Heart left ventricle (tissue), 16 donors: ENCODE data around the gene SLX4IP. TPM values are rescaled to one million over a fixed set of nuclear protein-coding genes. Genes with fewer than 3 reads are reported as not detected.
"Not testable (repeated sequence)": the region's sequence is repeated elsewhere in the genome, so short reads cannot be mapped to it uniquely, and the experiment has no call there.

Experiments used
- ATAC-seq, 4 donors: fragments of 200-7000 bp; cut with Tn5 transposase; one replicate each; pipeline ENCODE4 v1.9.1; 2020 to 2022; ENCODE audit warnings: moderate library complexity in 4 of 4, mild to moderate bottlenecking in 3 of 4, moderate number of reproducible peaks in 1 of 4
- DNase-seq, 5 donors: peaks; one replicate each; pipeline ENCODE4 v3.0.0-alpha.2; 2020
- H3K27ac ChIP-seq, 12 donors: fragments of 200-600 bp; sonication (generic) in 4 of 12; one replicate each; pipeline versions ENCODE4 v1.5.0 to v1.8.0; 2016 to 2022; ENCODE audit warnings: mild to moderate bottlenecking in 2 of 12
- H3K27me3 ChIP-seq, 9 donors: fragments of 200-600 bp; sonication (generic) in 2 of 9; one replicate each; pipeline versions ENCODE4 v1.5.1 to v1.8.0; 2016 to 2022; ENCODE audit warnings: mild to moderate bottlenecking in 3 of 9
- H3K36me3 ChIP-seq, 9 donors: fragments of 200-600 bp; sonication (generic) in 2 of 9; one replicate each; pipeline versions ENCODE4 v1.5.0 to v1.8.0; 2018 to 2022; ENCODE audit warnings: mild to moderate bottlenecking in 2 of 9
- H3K4me1 ChIP-seq, 12 donors: fragments of 200-600 bp; sonication (generic) in 4 of 12; one replicate each; pipeline versions ENCODE4 v1.5.0 to v1.8.0; 2016 to 2022; ENCODE audit warnings: mild to moderate bottlenecking in 3 of 12
- H3K4me3 ChIP-seq, 12 donors: fragments of 200-600 bp; sonication (generic) in 4 of 12; one replicate each; pipeline versions ENCODE4 v1.5.0 to v1.8.0; 2017 to 2022; ENCODE audit warnings: mild to moderate bottlenecking in 9 of 12, moderate library complexity in 4 of 12
- H3K9me3 ChIP-seq, 12 donors: fragments of 200-600 bp; sonication (generic) in 4 of 12; one replicate each; pipeline versions ENCODE4 v1.5.0 to v1.8.0; 2016 to 2022; ENCODE audit warnings: mild to moderate bottlenecking in 1 of 12
- POLR2A ChIP-seq, 2 donors: fragments of 450-650 bp; IDR thresholded peaks; one replicate each; pipeline ENCODE4 v1.6.1; 2017; ENCODE audit warnings: antibody characterized with exemption in 2 of 2, mild to moderate bottlenecking in 2 of 2, moderate library complexity in 2 of 2
- WGBS, 4 donors: extraction: QIAGEN DNeasy Blood & Tissue Kit in 2 of 4; methylation state at CpG; one replicate each; pipeline versions ENCODE4 v1.1.5 to v1.1.7; 2013 to 2018; 5-methylcytosine and 5-hydroxymethylcytosine counted together
- intact Hi-C, 10 donors: fragments of 100-400 bp; cut with DNase I; formaldehyde crosslinking; loops; one replicate each; pipeline versions ENCODE4 v1.11.1 to v1.14.2; 2022
- polyA plus RNA-seq, 2 donors: library from polyadenylated mRNA; stranded (reverse); fragments of 200-250 nt; gene quantifications; one replicate each; pipeline ENCODE4 v1.2.3, GENCODE V29; 2013
- total RNA-seq, 9 donors: library from RNA; depleted of rRNA in 2 of 9; stranded (reverse); fragments of >200 nt in 2 of 9; fragmentation: NEBNext Ultra II Directional in 3 of 9; extraction: Animal tissue kit (Norgen Biotek cat#: 25700) in 3 of 9; gene quantifications; one replicate each; pipeline versions ENCODE4 v1.1.0 to v1.2.4, GENCODE V29; 2016 to 2023
- TF ChIP-seq, protein P1 (sequence below), 12 donors: fragments of 200-600 bp; sonication (generic) in 4 of 12; IDR thresholded peaks; one replicate each; pipeline versions ENCODE4 v1.5.0 to v1.8.0; 2018 to 2022; ENCODE audit warnings: antibody characterized with exemption in 12 of 12, mild to moderate bottlenecking in 5 of 12
- donor health status: ischemic (EF 13 %, LVEDD 7.1; RV severe dilation, severe dysfunction).
- donor health status: healthy with polysubstance abuse.
- donor health status: DM: no; HTN: yes; CAD: no.
- donor health status: DM: no; HTN: no; CAD: no.
- donor health status: ischemic (EF 25% LVEDD 6.9; RV normal size, moderate dysfunction).
- donor health status: ischemic (EF 25% LVEDD 5.7; RV mildly dilated, moderate dysfunction).
- donor health status: healthy.
- donor health status: DM: yes; HTN: yes; CAD: no.
- donor health status: ischemic (EF 35%, LVEDD 5.7; RV mildly dilated, moderate dysfunction).
- donor health status: nonischemic (EF 11% LVEDD 7.7; RV severe dilation, severe dysfunction).
- donor health status: DM: yes; HTN: yes; CAD: no.
- donor health status: PGD.
- donor health status: ischemic (EF 29% LVEDD 5.4; RV normal size, mild dysfunction).
- donor health status: nonischemic (EF 23%, LVEDD 6.1; RV moderate dilation, normal function).

The SLX4IP gene
- total and polyA plus RNA-seq, 11 donors, result 1.1 to 4.3 (median 2.4) TPM

GRCh38 chr20:10584371-10584770 is 149.3 kb downstream of the SLX4IP start:
- DNase-seq (no peak), ATAC-seq (no peak)
- Histone ChIP-seq H3K27ac (no peak overlapping the region), H3K27me3 (no peaks in the 10 kb centered on the region), H3K36me3 (no peaks in the 10 kb centered on the region), H3K4me3 (no peak overlapping the region), H3K9me3 (no peaks in the 10 kb centered on the region), H3K4me1 (peaks cover 0 to 5% (median 0%) of the 10 kb centered on the region in 12 donors)
- intact Hi-C loops, result loop anchor here in 1 of 10 donors (5.0 kb wide), 1 partner anchor 53 kb away; no protein-coding TSS in a partner anchor
- TF ChIP-seq, protein P1, sequence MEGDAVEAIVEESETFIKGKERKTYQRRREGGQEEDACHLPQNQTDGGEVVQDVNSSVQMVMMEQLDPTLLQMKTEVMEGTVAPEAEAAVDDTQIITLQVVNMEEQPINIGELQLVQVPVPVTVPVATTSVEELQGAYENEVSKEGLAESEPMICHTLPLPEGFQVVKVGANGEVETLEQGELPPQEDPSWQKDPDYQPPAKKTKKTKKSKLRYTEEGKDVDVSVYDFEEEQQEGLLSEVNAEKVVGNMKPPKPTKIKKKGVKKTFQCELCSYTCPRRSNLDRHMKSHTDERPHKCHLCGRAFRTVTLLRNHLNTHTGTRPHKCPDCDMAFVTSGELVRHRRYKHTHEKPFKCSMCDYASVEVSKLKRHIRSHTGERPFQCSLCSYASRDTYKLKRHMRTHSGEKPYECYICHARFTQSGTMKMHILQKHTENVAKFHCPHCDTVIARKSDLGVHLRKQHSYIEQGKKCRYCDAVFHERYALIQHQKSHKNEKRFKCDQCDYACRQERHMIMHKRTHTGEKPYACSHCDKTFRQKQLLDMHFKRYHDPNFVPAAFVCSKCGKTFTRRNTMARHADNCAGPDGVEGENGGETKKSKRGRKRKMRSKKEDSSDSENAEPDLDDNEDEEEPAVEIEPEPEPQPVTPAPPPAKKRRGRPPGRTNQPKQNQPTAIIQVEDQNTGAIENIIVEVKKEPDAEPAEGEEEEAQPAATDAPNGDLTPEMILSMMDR (IDR thresholded peaks at IDR 0.05), result no peak
- no peak for TF ChIP-seq POLR2A (IDR thresholded peaks at IDR 0.05)

GRCh38 chr20:10585308-10585707 is 150.2 kb downstream of the SLX4IP start:
- 96 to 99% (median 98%) methylated on average over 3 of the region's 3 CpGs for WGBS, 4 donors
- ATAC-seq (no peak), DNase-seq (no peak)
- no peak for TF ChIP-seq POLR2A (IDR thresholded peaks at IDR 0.05)
- TF ChIP-seq, protein P1 (IDR thresholded peaks at IDR 0.05), result no peak
- Histone ChIP-seq H3K9me3 (no peaks in the 10 kb centered on the region), H3K36me3 (no peaks in the 10 kb centered on the region), H3K4me1 (peaks cover 0 to 5% (median 0%) of the 10 kb centered on the region in 12 donors), H3K27ac (no peak overlapping the region), H3K4me3 (no peak overlapping the region), H3K27me3 (no peaks in the 10 kb centered on the region)
- intact Hi-C loops, result no loop called here

DNA sequence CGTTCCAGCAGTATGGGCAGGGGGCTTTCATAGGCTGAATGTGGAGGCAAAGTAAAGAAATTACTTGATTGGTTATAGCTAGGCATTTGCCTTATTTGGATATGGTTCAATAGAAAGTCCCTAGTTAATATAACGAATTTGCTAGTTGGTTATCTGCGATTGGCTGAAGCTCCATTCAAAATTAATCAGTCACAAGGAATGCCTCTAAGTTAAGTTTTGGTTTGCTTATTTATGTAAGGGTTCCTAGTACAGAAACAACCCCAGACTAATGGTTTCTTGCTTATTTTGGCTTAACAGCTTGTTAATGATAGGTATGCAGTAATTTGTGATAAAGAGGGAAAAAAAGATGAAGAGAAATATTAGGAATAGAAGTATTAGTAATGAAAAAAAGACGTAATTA is 151.2 kb downstream of the SLX4IP start:
- peaks cover 0 to 11% (median 3%) of the 10 kb centered on the region in 12 donors for H3K4me1 ChIP-seq
- no peak overlapping the region for H3K27ac ChIP-seq
- WGBS, 4 donors, result 89 to 95% (median 93%) methylated on average over 4 of the region's 4 CpGs
- no peak overlapping the region for H3K4me3 ChIP-seq
- no peak for TF ChIP-seq POLR2A (IDR thresholded peaks at IDR 0.05)
- TF ChIP-seq, protein P1 (IDR thresholded peaks at IDR 0.05), result no peak
- no peaks in the 10 kb centered on the region for H3K9me3 ChIP-seq
- no peaks in the 10 kb centered on the region for H3K27me3 ChIP-seq
- no peak for ATAC-seq
- no peaks in the 10 kb centered on the region for H3K36me3 ChIP-seq
- intact Hi-C loops, result no loop called here
- no peak for DNase-seq

- Histone ChIP-seq H3K27ac (peak overlapping the region in 3 of 12 donors; percentile 6 to 60 (median 46)), H3K4me1 (peaks cover 0 to 30% (median 9%) of the 10 kb centered on the region in 12 donors)
- H3K4me3 ChIP-seq, H3K9me3 ChIP-seq, H3K36me3 ChIP-seq, H3K27me3 ChIP-seq, intact Hi-C loops, ATAC-seq, DNase-seq: not testable (repeated sequence)
- 96 to 97% (median 96%) methylated on average over 10 of the region's 10 CpGs for WGBS, 4 donors
Observed at GRCh38 chr20:10590446-10590845, 155.3 kb downstream of the SLX4IP start.
